WTC11 (cell line): ENCODE results near the gene TBX5. TPM values are rescaled to one million over a fixed set of nuclear protein-coding genes. Genes with fewer than 3 reads are reported as not detected.
A peak's percentile ranks its signal among the peaks of the same experiment; 100 is the strongest.
"Not testable (repeated sequence)": the region's sequence is repeated elsewhere in the genome, so short reads cannot be mapped to it uniquely, and the experiment has no call there.

Source experiments
- ATAC-seq: fragments of 200-7000 bp; cut with Tn5 transposase; 2 replicates; pipeline ENCODE4 v1.10.0; 2021; ENCODE audit warnings: mild to moderate bottlenecking, moderate library complexity
- CTCF ChIA-PET: fragments of 300-600 bp; sonication (Branson Sonifier 250); formaldehyde crosslinking; loops from one replicate; lab custom pipeline; 2021; ENCODE audit warnings: antibody characterized with exemption; lab: Charles Lee
- POLR2A ChIA-PET: fragments of 350-600 bp; sonication (Branson Sonifier 250); formaldehyde crosslinking; loops from one replicate; lab custom pipeline; 2021; ENCODE audit warnings: antibody characterized with exemption; lab: Charles Lee
- DNase-seq: peaks from one replicate; pipeline ENCODE4 v3.0.0; 2021; ENCODE audit warnings: low spot score
- H3K27ac Mint-ChIP-seq: 2 replicates; pipeline ENCODE4 v1.8.0; 2021; ENCODE audit warnings: mixed read lengths
- H3K27me3 Mint-ChIP-seq: 2 replicates; pipeline ENCODE4 v1.8.0; 2021; ENCODE audit warnings: low read depth, mild to moderate bottlenecking, moderate library complexity, mixed read lengths
- H3K36me3 Mint-ChIP-seq: 2 replicates; pipeline ENCODE4 v1.8.0; 2021; ENCODE audit warnings: mixed read lengths
- H3K4me1 Mint-ChIP-seq: 2 replicates; pipeline ENCODE4 v1.8.0; 2022; ENCODE audit warnings: mixed read lengths
- H3K4me3 Mint-ChIP-seq: 2 replicates; pipeline ENCODE4 v1.8.0; 2021; ENCODE audit warnings: mild to moderate bottlenecking, moderate library complexity, mixed read lengths
- H3K9me3 Mint-ChIP-seq: 2 replicates; pipeline ENCODE4 v1.8.0; 2021; ENCODE audit warnings: mixed read lengths
- AR ChIP-seq: fragments of 250-450 bp; sonication (Bioruptor Pico); IDR thresholded peaks from 2 replicates; pipeline ENCODE4 v1.9.0; 2021; ENCODE audit warnings: mild to moderate bottlenecking
- CDX4 ChIP-seq: fragments of 250-450 bp; sonication (Bioruptor Pico); IDR thresholded peaks from 2 replicates; pipeline ENCODE4 v1.9.0; 2021; ENCODE audit warnings: moderate library complexity, mild to moderate bottlenecking, inconsistent platforms, borderline replicate concordance
- ETV6 ChIP-seq: sonication (generic); formaldehyde crosslinking; IDR thresholded peaks from 2 replicates; pipeline ENCODE4 v1.8.1; 2022; ENCODE audit warnings: mild to moderate bottlenecking, missing genetic modification reagents
- FOXJ3 ChIP-seq: sonication (generic); formaldehyde crosslinking; IDR thresholded peaks from 2 replicates; pipeline ENCODE4 v1.9.0; 2021; ENCODE audit warnings: missing genetic modification reagents, mild to moderate bottlenecking, borderline replicate concordance
- IRF2 ChIP-seq: sonication (generic); formaldehyde crosslinking; IDR thresholded peaks from 2 replicates; pipeline ENCODE4 v1.8.0; 2022; ENCODE audit warnings: low read depth, missing genetic modification reagents, borderline replicate concordance
- MAX ChIP-seq: sonication (generic); formaldehyde crosslinking; IDR thresholded peaks from 2 replicates; pipeline ENCODE4 v1.8.0; 2022; ENCODE audit warnings: mild to moderate bottlenecking, missing genetic modification reagents
- MLX ChIP-seq: sonication (generic); formaldehyde crosslinking; IDR thresholded peaks from 2 replicates; pipeline ENCODE4 v1.8.1; 2023; ENCODE audit warnings: mild to moderate bottlenecking, missing genetic modification reagents, moderate library complexity
- NFE2L1 ChIP-seq: sonication (generic); formaldehyde crosslinking; IDR thresholded peaks from 2 replicates; pipeline ENCODE4 v1.8.1; 2023; ENCODE audit warnings: missing genetic modification reagents
- NR3C1 ChIP-seq: sonication (generic); formaldehyde crosslinking; conservative IDR thresholded peaks from 2 replicates; pipeline ENCODE4 v1.8.1; 2023; ENCODE audit warnings: low read depth, mild to moderate bottlenecking, missing genetic modification reagents
- PRRX2 ChIP-seq: fragments of 250-450 bp; sonication (Bioruptor Pico); IDR thresholded peaks from 2 replicates; pipeline ENCODE4 v1.8.0; 2021; ENCODE audit warnings: mild to moderate bottlenecking
- USF1 ChIP-seq: sonication (generic); formaldehyde crosslinking; IDR thresholded peaks from 2 replicates; pipeline ENCODE4 v1.8.0; 2022; ENCODE audit warnings: mild to moderate bottlenecking, missing genetic modification reagents
- USF2 ChIP-seq: sonication (generic); formaldehyde crosslinking; IDR thresholded peaks from 2 replicates; pipeline ENCODE4 v1.8.1; 2023; ENCODE audit warnings: mild to moderate bottlenecking, missing genetic modification reagents, moderate library complexity
- ZBTB21 ChIP-seq: sonication (generic); formaldehyde crosslinking; IDR thresholded peaks from 2 replicates; pipeline ENCODE4 v1.8.1; 2023; ENCODE audit warnings: mild to moderate bottlenecking, missing genetic modification reagents, borderline replicate concordance
- ZNF232 ChIP-seq: sonication (generic); formaldehyde crosslinking; IDR thresholded peaks from 2 replicates; pipeline ENCODE4 v1.8.0; 2022; ENCODE audit warnings: mild to moderate bottlenecking, missing genetic modification reagents
- total RNA-seq: library from RNA; stranded (reverse); gene quantifications from 3 replicates; pipeline ENCODE4 v1.2.3, GENCODE V29; 2021
- TF ChIP-seq, protein P1 (sequence below): fragments of 200-600 bp; IDR thresholded peaks from 2 replicates; pipeline ENCODE4 v1.8.0; 2022; ENCODE audit warnings: antibody characterized with exemption

TBX5 gene
- total RNA-seq, 1 experiment from 2014 or later: 0.33 TPM

GRCh38 chr12:114361545-114361944 is 44.4 kb downstream of the TBX5 start:
- CTCF ChIA-PET: interaction anchor here (0.8 to 1.5 kb wide), 2 partner anchors 10 to 147 kb away, joined by 3 to 9 read pairs; no protein-coding TSS in a partner anchor
- no peak for TF ChIP-seq IRF2 (CRISPR knock-in tag)
- TF ChIP-seq FOXJ3: no peak
- TF ChIP-seq MLX (CRISPR knock-in tag): no peak
- no peak for TF ChIP-seq PRRX2
- no peak for TF ChIP-seq NR3C1 (CRISPR knock-in tag)
- TF ChIP-seq ZNF232 (CRISPR knock-in tag): no peak
- TF ChIP-seq CDX4 (CRISPR knock-in tag): no peak
- TF ChIP-seq, all 79 proteins: peak for 0
- H3K36me3 Mint-ChIP-seq: peaks cover 8% of the 10 kb centered on the region
- H3K4me3 Mint-ChIP-seq: no peak overlapping the region
- H3K27ac Mint-ChIP-seq: no peak overlapping the region
- ATAC-seq (no peak; the same call in 1 of the 2 replicates), DNase-seq (no peak)
- peaks cover 6% of the 10 kb centered on the region for H3K4me1 Mint-ChIP-seq
- POLR2A ChIA-PET: no interaction called here
- peaks cover 7% of the 10 kb centered on the region for H3K9me3 Mint-ChIP-seq
- no peaks in the 10 kb centered on the region for H3K27me3 Mint-ChIP-seq

- ATAC-seq: no peak
- Mint-ChIP-seq H3K4me1 (peaks cover 7% of the 10 kb centered on the region), H3K4me3 (no peak overlapping the region), H3K27me3 (no peaks in the 10 kb centered on the region), H3K9me3 (no peaks in the 10 kb centered on the region), H3K27ac (no peak overlapping the region), H3K36me3 (no peaks in the 10 kb centered on the region)
- DNase-seq: no peak
- ChIA-PET CTCF (interaction anchor here (1.5 kb wide), 1 partner anchor 11 kb away, joined by 9 read pairs; no protein-coding TSS in a partner anchor), POLR2A (no interaction called here)
- no peak for TF ChIP-seq ETV6
Observed at GRCh38 chr12:114360485-114360884, 45.5 kb downstream of the TBX5 start.

DNA sequence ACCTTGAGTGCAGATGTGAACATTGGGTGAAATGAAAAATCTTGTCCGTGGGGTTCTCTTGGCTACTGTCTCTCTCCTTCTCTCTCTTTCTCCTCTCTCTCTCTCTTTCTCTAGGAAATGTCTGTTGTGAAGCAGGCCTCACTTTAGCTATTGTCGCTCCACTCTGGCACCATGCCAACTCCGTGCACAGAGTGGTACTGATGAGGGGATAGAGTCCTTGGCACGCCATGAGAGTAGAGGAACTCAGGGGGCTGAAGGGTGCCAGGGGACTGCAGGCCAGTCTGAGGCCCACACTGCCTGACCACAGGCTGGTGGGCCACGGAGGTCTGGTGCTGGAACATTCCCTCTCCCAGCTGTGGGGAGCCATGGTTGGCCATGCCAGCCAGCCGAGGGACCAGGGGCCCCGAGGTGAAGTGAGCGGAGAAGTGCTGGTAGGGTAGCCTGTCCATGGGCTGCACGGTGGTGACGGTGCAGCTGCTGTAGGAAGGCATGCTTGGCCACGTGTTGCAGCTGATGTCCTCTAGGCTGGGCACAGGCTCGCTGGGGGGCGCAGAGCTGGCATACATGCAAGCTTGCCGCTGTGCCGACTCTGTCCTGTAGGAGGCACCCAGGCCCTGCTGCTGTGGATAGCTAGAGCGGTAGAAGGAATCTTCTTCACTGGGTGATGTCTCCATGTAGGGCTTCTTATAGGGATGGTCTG is 50.4 kb downstream of the TBX5 start:
- POLR2A ChIA-PET: interaction anchor here (0.5 kb wide), 1 partner anchor 37 kb away, joined by 3 read pairs; no protein-coding TSS in a partner anchor
- peak; percentile 59; the same call in 1 of the 2 replicates for TF ChIP-seq ZBTB21 (CRISPR knock-in tag)
- peak; percentile 26; the same call in 1 of the 2 replicates for TF ChIP-seq MAX (CRISPR knock-in tag)
- TF ChIP-seq AR (CRISPR knock-in tag): no peak
- TF ChIP-seq, protein P1, sequence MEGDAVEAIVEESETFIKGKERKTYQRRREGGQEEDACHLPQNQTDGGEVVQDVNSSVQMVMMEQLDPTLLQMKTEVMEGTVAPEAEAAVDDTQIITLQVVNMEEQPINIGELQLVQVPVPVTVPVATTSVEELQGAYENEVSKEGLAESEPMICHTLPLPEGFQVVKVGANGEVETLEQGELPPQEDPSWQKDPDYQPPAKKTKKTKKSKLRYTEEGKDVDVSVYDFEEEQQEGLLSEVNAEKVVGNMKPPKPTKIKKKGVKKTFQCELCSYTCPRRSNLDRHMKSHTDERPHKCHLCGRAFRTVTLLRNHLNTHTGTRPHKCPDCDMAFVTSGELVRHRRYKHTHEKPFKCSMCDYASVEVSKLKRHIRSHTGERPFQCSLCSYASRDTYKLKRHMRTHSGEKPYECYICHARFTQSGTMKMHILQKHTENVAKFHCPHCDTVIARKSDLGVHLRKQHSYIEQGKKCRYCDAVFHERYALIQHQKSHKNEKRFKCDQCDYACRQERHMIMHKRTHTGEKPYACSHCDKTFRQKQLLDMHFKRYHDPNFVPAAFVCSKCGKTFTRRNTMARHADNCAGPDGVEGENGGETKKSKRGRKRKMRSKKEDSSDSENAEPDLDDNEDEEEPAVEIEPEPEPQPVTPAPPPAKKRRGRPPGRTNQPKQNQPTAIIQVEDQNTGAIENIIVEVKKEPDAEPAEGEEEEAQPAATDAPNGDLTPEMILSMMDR: peak; percentile 42; the same call in 1 of the 2 replicates
- TF ChIP-seq NFE2L1 (CRISPR knock-in tag): no peak
- TF ChIP-seq ETV6: 0 out of 2 replicates have a peak, but pooled peaks have one; percentile 27
- TF ChIP-seq USF2 (CRISPR knock-in tag): peak; percentile 65
- TF ChIP-seq USF1 (CRISPR knock-in tag): 0 out of 2 replicates have a peak, but pooled peaks have one; percentile 16
- ATAC-seq: peak; percentile 98
- Mint-ChIP-seq H3K36me3 (no peaks in the 10 kb centered on the region), H3K4me1 (peaks cover 14% of the 10 kb centered on the region), H3K4me3 (no peak overlapping the region), H3K27ac (no peak overlapping the region), H3K27me3 (no peaks in the 10 kb centered on the region), H3K9me3 (no peaks in the 10 kb centered on the region)
- DNase-seq: peak; percentile 80
- CTCF ChIA-PET: interaction anchor here (0.5 to 1.9 kb wide), 39 partner anchors 8 to 1270 kb away, joined by 3 to 14 read pairs (median 4); no protein-coding TSS in a partner anchor

DNA sequence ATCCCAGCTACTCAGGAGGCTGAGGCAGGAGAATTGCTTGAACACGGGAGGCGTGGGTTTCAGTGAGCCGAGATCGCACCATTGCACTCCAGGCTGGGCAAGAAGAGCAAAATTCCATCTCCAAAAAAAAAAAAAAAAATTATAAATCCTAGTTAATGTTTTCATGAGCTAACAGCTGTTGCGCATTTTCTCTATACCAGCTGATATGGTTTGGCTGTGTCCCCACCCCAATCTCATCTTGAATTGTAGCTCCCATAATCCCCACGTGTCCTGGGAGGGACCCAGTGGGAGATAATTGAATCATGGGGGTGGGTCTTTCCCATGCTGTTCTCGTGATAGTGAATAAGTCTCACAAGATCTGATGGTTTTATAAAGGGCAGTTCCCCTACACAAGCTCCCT is 56.7 kb downstream of the TBX5 start:
- DNase-seq, H3K9me3 Mint-ChIP-seq, POLR2A ChIA-PET, H3K27me3 Mint-ChIP-seq, H3K36me3 Mint-ChIP-seq, H3K4me3 Mint-ChIP-seq, ATAC-seq, CTCF ChIA-PET, H3K27ac Mint-ChIP-seq: not testable (repeated sequence)
- H3K4me1 Mint-ChIP-seq: peaks cover 16% of the 10 kb centered on the region
